ENCODE measurements around the gene LDB2.

DNA sequence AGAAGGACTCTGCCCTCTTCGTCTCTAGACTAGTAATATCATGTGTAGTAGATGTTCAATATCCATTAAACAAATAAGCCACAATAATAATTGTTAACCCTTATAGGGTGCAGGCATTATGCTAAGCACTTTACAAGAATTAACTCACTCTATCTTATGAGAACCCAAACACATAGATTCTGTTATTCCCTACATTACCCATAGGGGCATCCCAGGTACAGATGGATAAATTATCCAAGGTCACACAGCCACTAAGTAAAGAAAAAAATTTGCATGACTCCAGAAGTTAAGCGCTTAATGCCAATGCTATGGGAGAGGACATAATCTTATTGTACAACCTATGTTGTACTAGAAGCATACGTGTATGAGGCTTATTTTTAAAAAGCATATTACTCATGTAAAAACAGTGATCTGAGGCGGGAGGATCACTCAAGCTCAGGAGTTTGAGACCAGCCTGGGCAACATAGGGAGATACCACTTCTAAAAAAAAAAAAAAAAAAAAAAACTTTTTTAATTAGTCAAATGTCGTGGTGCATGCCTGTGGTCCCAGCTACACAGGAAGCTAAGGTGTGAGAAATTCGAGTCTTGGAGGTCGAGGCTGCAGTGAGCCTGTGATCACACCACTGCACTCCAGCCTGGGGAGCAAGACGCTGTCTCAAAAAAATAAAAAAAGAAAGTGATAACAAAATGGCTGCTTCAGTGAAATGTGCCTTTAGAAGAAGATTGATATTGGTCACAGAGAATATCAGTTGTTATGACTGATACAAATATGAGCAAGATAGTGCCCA, 13.6 kb downstream of the LDB2 start:
- no peak for TF ChIP-seq EZH2phosphoT487 (IDR thresholded peaks at IDR 0.05; ENCODE audit: borderline replicate concordance, low read depth, low read length)
- TF ChIP-seq, protein P1, sequence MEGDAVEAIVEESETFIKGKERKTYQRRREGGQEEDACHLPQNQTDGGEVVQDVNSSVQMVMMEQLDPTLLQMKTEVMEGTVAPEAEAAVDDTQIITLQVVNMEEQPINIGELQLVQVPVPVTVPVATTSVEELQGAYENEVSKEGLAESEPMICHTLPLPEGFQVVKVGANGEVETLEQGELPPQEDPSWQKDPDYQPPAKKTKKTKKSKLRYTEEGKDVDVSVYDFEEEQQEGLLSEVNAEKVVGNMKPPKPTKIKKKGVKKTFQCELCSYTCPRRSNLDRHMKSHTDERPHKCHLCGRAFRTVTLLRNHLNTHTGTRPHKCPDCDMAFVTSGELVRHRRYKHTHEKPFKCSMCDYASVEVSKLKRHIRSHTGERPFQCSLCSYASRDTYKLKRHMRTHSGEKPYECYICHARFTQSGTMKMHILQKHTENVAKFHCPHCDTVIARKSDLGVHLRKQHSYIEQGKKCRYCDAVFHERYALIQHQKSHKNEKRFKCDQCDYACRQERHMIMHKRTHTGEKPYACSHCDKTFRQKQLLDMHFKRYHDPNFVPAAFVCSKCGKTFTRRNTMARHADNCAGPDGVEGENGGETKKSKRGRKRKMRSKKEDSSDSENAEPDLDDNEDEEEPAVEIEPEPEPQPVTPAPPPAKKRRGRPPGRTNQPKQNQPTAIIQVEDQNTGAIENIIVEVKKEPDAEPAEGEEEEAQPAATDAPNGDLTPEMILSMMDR (conservative IDR thresholded peaks at IDR 0.05; ENCODE audit: low read length): no peak
